K562 (cell line): ENCODE measurements around the gene EPGN. TPM values are rescaled to one million over a fixed set of nuclear protein-coding genes. Genes with fewer than 3 reads are reported as not detected.

Experiments
- BRCA1 ChIP-seq, 2 experiments: fragments of 450-650 bp in 1 of 2; sonication (generic) in 1 of 2; formaldehyde crosslinking in 1 of 2; IDR thresholded peaks; 2 replicates each; pipeline versions ENCODE4 v1.5.0 to v1.6.1; 2017 to 2020; ENCODE audit warnings: mild to moderate bottlenecking in 1 of 2, missing genetic modification reagents in 1 of 2
- CBX3 ChIP-seq, 2 experiments: IDR thresholded peaks; 1 replicate in 1 of 2; 2 replicates in 1 of 2; pipeline ENCODE4 v1.6.1; 2012; ENCODE audit warnings: inconsistent platforms in 2 of 2, low read length in 2 of 2, borderline replicate concordance in 1 of 2, control low read depth in 1 of 2
- ELF1 ChIP-seq: fragments of 200-800 bp; sonication (Bioruptor generic); IDR thresholded peaks from 2 replicates; pipeline ENCODE4 v1.6.1; 2016; ENCODE audit warnings: missing genetic modification characterization, missing compliant biosample characterization
- FIP1L1 ChIP-seq: fragments of 200-400 bp; formaldehyde crosslinking; IDR thresholded peaks from 2 replicates; pipeline ENCODE4 v1.6.1; 2018; ENCODE audit warnings: mild to moderate bottlenecking, low read depth, low read length; ENCODE audit not compliant: poor library complexity, severe bottlenecking
- FOXK2 ChIP-seq, 2 experiments: fragments of 450-650 bp; IDR thresholded peaks in 1 of 2; conservative IDR thresholded peaks in 1 of 2; 2 replicates each; pipeline ENCODE4 v1.6.1; 2016; ENCODE audit warnings: low read depth in 2 of 2, mild to moderate bottlenecking in 1 of 2
- FOXP4 ChIP-seq: sonication (generic); formaldehyde crosslinking; IDR thresholded peaks from 2 replicates; pipeline ENCODE4 v1.8.0; 2022; ENCODE audit warnings: mild to moderate bottlenecking, missing genetic modification reagents, borderline replicate concordance
- HOMEZ ChIP-seq: fragments of 250-450 bp; sonication (Bioruptor Pico); IDR thresholded peaks from 2 replicates; pipeline ENCODE4 v1.4.0; 2020; ENCODE audit warnings: mild to moderate bottlenecking, moderate library complexity
- ILF3 ChIP-seq: fragments of 450-650 bp; IDR thresholded peaks from 2 replicates; pipeline ENCODE4 v1.6.1; 2018; ENCODE audit warnings: antibody characterized with exemption, mild to moderate bottlenecking, moderate library complexity, borderline replicate concordance
- L3MBTL2 ChIP-seq: fragments of 450-650 bp; IDR thresholded peaks from 2 replicates; pipeline ENCODE4 v1.6.1; 2016; ENCODE audit warnings: mild to moderate bottlenecking, moderate library complexity
- NFE2 ChIP-seq: IDR thresholded peaks from 2 replicates; pipeline ENCODE4 v1.6.1; 2014; ENCODE audit warnings: antibody characterized with exemption, low read depth
- PBX2 ChIP-seq, 2 experiments: IDR thresholded peaks in 1 of 2; conservative IDR thresholded peaks in 1 of 2; 2 replicates each; pipeline ENCODE4 v1.6.1; 2016; ENCODE audit warnings: low read depth in 2 of 2, mild to moderate bottlenecking in 1 of 2, missing compliant biosample characterization in 1 of 2, missing genetic modification characterization in 1 of 2, moderate library complexity in 1 of 2
- PHB2 ChIP-seq: fragments of 450-650 bp; IDR thresholded peaks from 2 replicates; pipeline ENCODE4 v1.6.1; 2017; ENCODE audit warnings: low read depth
- POLR2AphosphoS2 ChIP-seq: IDR thresholded peaks from 2 replicates; pipeline ENCODE4 v1.6.1; 2012; ENCODE audit warnings: low read length, improper control_type of control experiment
- STAG1 ChIP-seq: sonication (generic); formaldehyde crosslinking; IDR thresholded peaks from 2 replicates; pipeline ENCODE4 v1.5.0; 2020; ENCODE audit warnings: missing genetic modification reagents, borderline replicate concordance
- SUPT5H ChIP-seq: fragments of 450-650 bp; IDR thresholded peaks from 2 replicates; pipeline ENCODE4 v1.6.1; 2016
- TARDBP ChIP-seq: fragments of 450-650 bp; IDR thresholded peaks from 2 replicates; pipeline ENCODE4 v1.6.1; 2016
- TGIF2 ChIP-seq: sonication (generic); formaldehyde crosslinking; IDR thresholded peaks from 2 replicates; pipeline ENCODE4 v1.8.1; 2022; ENCODE audit warnings: mild to moderate bottlenecking, missing genetic modification reagents, moderate library complexity
- ZNF140 ChIP-seq: fragments of 250-450 bp; sonication (Bioruptor Pico); IDR thresholded peaks from 2 replicates; pipeline ENCODE4 v1.8.0; 2021; ENCODE audit warnings: moderate library complexity, mild to moderate bottlenecking, inconsistent platforms
- ZNF232 ChIP-seq: sonication (generic); formaldehyde crosslinking; IDR thresholded peaks from 2 replicates; pipeline ENCODE4 v1.8.0; 2022; ENCODE audit warnings: mild to moderate bottlenecking, missing genetic modification reagents
- ZNF764 ChIP-seq: fragments of 250-450 bp; sonication (Bioruptor Pico); IDR thresholded peaks from 2 replicates; pipeline ENCODE4 v1.4.0; 2020; ENCODE audit warnings: low read depth, mild to moderate bottlenecking, moderate library complexity
- polyA plus RNA-seq, 8 experiments: library from polyadenylated mRNA; depleted of rRNA in 4 of 8; stranded (reverse) in 5 of 8; unstranded in 3 of 8; fragments of >200 nt; fragmentation: Nextera tagmentation in 2 of 8; fragmentation: Illumina TruSeq in 1 of 8; extraction: Ambion mirVana in 2 of 8; extraction: Trizol in 1 of 8; gene quantifications; 2 replicates each; pipeline versions ENCODE4 v1.2.1 to v1.2.3, GENCODE V29; 2011 to 2014; ENCODE audit warnings: inconsistent platforms in 1 of 8, missing spikeins in 1 of 8
- total RNA-seq, 7 experiments: library from RNA; depleted of rRNA in 6 of 7; stranded (reverse); fragments of >200 nt in 6 of 7; fragmentation: Illumina TruSeq in 2 of 7; extraction: Trizol in 2 of 7; gene quantifications; 2 replicates each; pipeline versions ENCODE4 v1.2.1 to v1.2.3, GENCODE V29; 2011 to 2021; ENCODE audit warnings: low replicate concordance in 1 of 7
- TF ChIP-seq, protein P1 (sequence below): fragments of 250-450 bp; sonication (Bioruptor Pico); IDR thresholded peaks from 2 replicates; pipeline ENCODE4 v1.8.0; 2021; ENCODE audit warnings: borderline replicate concordance, mild to moderate bottlenecking, moderate library complexity; ENCODE audit not compliant: poor library complexity, severe bottlenecking

The EPGN gene
- total and polyA plus RNA-seq, 9 of the 15 experiments (the other 6 are each of a cell fraction or from before 2014, with no cell fraction given) = 0.10 to 0.56 TPM; not detected in 7

- TF ChIP-seq PHB2 = no peak
- TF ChIP-seq POLR2AphosphoS2 = no peak
- no peak for TF ChIP-seq ZNF140 (CRISPR knock-in tag)
- no peak for TF ChIP-seq SUPT5H
- TF ChIP-seq ILF3 = no peak
- no peak for TF ChIP-seq CBX3 (IDR thresholded peaks at IDR 0.05; ENCODE audit: borderline replicate concordance in 1 of 2, low read length in 2 of 2)
- TF ChIP-seq ZNF764 (CRISPR knock-in tag) = no peak
- TF ChIP-seq ELF1 (tag) = no peak
- TF ChIP-seq, protein P1, sequence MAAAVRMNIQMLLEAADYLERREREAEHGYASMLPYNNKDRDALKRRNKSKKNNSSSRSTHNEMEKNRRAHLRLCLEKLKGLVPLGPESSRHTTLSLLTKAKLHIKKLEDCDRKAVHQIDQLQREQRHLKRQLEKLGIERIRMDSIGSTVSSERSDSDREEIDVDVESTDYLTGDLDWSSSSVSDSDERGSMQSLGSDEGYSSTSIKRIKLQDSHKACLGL (CRISPR knock-in tag) = no peak
- no peak for TF ChIP-seq STAG1 (CRISPR knock-in tag)
- no peak for TF ChIP-seq FOXK2 (conservative IDR thresholded peaks at IDR 0.05 in 1 of 2, IDR thresholded peaks at IDR 0.05 in 1 of 2; ENCODE audit: low read depth in 2 of 2)
- TF ChIP-seq ZNF232 (CRISPR knock-in tag) = no peak
- no peak for TF ChIP-seq L3MBTL2
- TF ChIP-seq NFE2 = no peak
- no peak for TF ChIP-seq HOMEZ (CRISPR knock-in tag)
- TF ChIP-seq PBX2 (CRISPR knock-in tag; IDR thresholded peaks at IDR 0.05; ENCODE audit: low read depth) = no peak
- 0 out of 2 replicates have a peak, but pooled peaks have one; percentile 7 for TF ChIP-seq PBX2 (tag; conservative IDR thresholded peaks at IDR 0.05; ENCODE audit: low read depth)
- no peak for TF ChIP-seq TARDBP
- TF ChIP-seq FIP1L1 = no peak
- no peak for TF ChIP-seq TGIF2
- no peak for TF ChIP-seq BRCA1 (IDR thresholded peaks at IDR 0.05)
- no peak for TF ChIP-seq BRCA1 (CRISPR knock-in tag; IDR thresholded peaks at IDR 0.05)
- no peak for TF ChIP-seq FOXP4
These were observed 17.6 kb downstream of the EPGN start (continued) for GRCh38 chr4:74325886-74326285.
